Measurements from ENCODE around the gene USH2A.

DNA sequence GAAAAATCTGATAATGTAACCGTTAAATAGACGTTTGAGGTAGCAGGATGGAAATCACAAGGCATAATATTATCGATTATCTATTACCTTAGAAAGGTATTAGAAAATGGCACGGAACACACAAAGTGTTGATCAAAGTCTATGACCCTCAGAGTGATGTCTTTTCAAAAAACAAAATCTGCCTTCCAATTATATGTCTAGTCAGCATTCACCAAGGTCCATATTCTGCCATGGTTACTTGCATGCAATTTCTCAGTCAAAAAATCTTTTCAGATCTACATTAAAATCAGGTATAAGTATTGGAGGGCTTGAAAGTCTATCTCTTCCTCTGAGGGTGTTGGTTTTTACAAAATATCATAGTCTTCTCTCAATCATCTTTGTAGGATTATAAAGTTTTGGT is 774.3 kb downstream of the USH2A start:
- no peak for TF ChIP-seq CTCF (IDR thresholded peaks at IDR 0.05)
- TF ChIP-seq POLR2A (IDR thresholded peaks at IDR 0.05): no peak
